Right lobe of liver (tissue), 6 donors: ENCODE data around the gene ELOVL6. TPM values are rescaled to one million over a fixed set of nuclear protein-coding genes. Genes with fewer than 3 reads are reported as not detected.

Experiments used
- ATAC-seq, 4 donors: fragments of 200-7000 bp; cut with Tn5 transposase; one replicate each; pipeline ENCODE4 v1.9.1; 2020; ENCODE audit warnings: mild to moderate bottlenecking in 4 of 4, moderate library complexity in 4 of 4
- DNase-seq, 3 donors: peaks; one replicate each; pipeline ENCODE4 v3.0.0-alpha.2; 2020
- H3K27ac ChIP-seq, 3 donors: fragments of 200-600 bp; one replicate each; pipeline ENCODE4 v1.8.0; 2022
- H3K27me3 ChIP-seq, 2 donors: fragments of 200-600 bp; one replicate each; pipeline ENCODE4 v1.8.0; 2022
- H3K36me3 ChIP-seq, 4 donors: fragments of 200-600 bp; sonication (generic) in 1 of 4; one replicate each; pipeline versions ENCODE4 v1.5.1 to v1.8.0; 2017 to 2022; ENCODE audit warnings: control low read depth in 1 of 4
- H3K4me1 ChIP-seq, 4 donors: fragments of 200-600 bp; sonication (generic) in 1 of 4; one replicate each; pipeline versions ENCODE4 v1.5.1 to v1.8.0; 2017 to 2022; ENCODE audit warnings: control low read depth in 1 of 4
- H3K4me3 ChIP-seq, 3 donors: fragments of 200-600 bp; one replicate each; pipeline ENCODE4 v1.8.0; 2022
- H3K9me3 ChIP-seq, 4 donors: fragments of 200-600 bp; sonication (generic) in 1 of 4; one replicate each; pipeline versions ENCODE4 v1.5.1 to v1.8.0; 2017 to 2022; ENCODE audit warnings: control low read depth in 1 of 4
- POLR2A ChIP-seq: fragments of 450-650 bp; IDR thresholded peaks from one replicate; pipeline ENCODE4 v1.6.1; 2017; ENCODE audit warnings: antibody characterized with exemption, mild to moderate bottlenecking
- WGBS: methylation state at CpG from one replicate; pipeline ENCODE4 v1.1.6; 2018; ENCODE audit warnings: low coverage, low lambda C conversion rate; ENCODE audit not compliant: insufficient coverage; ENCODE audit errors: missing lambda C conversion rate; 5-methylcytosine and 5-hydroxymethylcytosine counted together
- intact Hi-C, 2 donors: fragments of 100-400 bp; cut with DNase I; formaldehyde crosslinking; loops; one replicate each; pipeline versions ENCODE4 v1.11.2 to v1.14.1; 2022
- total RNA-seq, 6 experiments: library from RNA; depleted of rRNA in 2 of 6; stranded (reverse); fragments of >200 nt in 2 of 6; fragmentation: NEBNext Ultra II Directional in 3 of 6; extraction: Animal tissue kit (Norgen Biotek cat#: 25700) in 3 of 6; gene quantifications; one replicate each; pipeline versions ENCODE4 v1.1.0 to v1.2.4, GENCODE V29; 2016 to 2023
- TF ChIP-seq, protein P1 (sequence below), 4 donors: fragments of 200-600 bp in 3 of 4; fragments of 450-650 bp in 1 of 4; IDR thresholded peaks; one replicate each; pipeline versions ENCODE4 v1.5.1 to v1.8.0; 2016 to 2022; ENCODE audit warnings: antibody characterized with exemption in 4 of 4, mild to moderate bottlenecking in 2 of 4
- donor health status: DM: no; HTN: yes; CAD: no.
- donor health status: DM: no; HTN: no; CAD: no.
- donor health status: DM: no; HTN: no; CAD: no.
- donor health status: DM: no; HTN: yes; CAD: no.
- donor health status: DM: no; HTN: yes; CAD: no.

Gene ELOVL6
- total RNA-seq, 6 experiments from 2014 or later: 21.5 to 94.8 (median 31.2) TPM

DNA sequence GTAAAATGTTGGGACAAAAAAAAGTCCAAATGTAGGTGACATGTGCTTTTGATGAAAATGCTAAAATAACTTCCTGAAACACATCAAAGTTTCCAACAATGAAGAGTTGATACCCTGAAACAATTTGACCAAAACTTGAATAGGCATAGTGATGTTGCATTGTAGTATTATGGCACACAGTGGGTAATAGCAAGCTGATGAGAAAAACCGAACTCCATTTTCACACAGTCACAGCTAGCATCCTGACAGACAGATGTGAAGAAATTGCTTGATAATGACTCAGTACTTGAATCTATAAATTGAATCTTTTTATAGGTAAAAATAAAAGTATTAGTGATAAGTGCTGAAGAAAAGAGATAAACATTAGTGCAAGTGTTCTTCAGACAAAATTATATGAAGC, 122.5 kb downstream of the ELOVL6 start:
- WGBS: 88% methylated on average over 1 of the region's 1 CpG
- Histone ChIP-seq H3K27ac (no peak overlapping the region), H3K27me3 (no peaks in the 10 kb centered on the region), H3K4me3 (no peak overlapping the region), H3K36me3 (no peaks in the 10 kb centered on the region), H3K9me3 (no peaks in the 10 kb centered on the region), H3K4me1 (peaks cover 0 to 14% (median 5%) of the 10 kb centered on the region in 4 donors)
- ATAC-seq (no peak), DNase-seq (no peak)
- intact Hi-C loops: no loop called here
- no peak for TF ChIP-seq POLR2A
- TF ChIP-seq, protein P1, sequence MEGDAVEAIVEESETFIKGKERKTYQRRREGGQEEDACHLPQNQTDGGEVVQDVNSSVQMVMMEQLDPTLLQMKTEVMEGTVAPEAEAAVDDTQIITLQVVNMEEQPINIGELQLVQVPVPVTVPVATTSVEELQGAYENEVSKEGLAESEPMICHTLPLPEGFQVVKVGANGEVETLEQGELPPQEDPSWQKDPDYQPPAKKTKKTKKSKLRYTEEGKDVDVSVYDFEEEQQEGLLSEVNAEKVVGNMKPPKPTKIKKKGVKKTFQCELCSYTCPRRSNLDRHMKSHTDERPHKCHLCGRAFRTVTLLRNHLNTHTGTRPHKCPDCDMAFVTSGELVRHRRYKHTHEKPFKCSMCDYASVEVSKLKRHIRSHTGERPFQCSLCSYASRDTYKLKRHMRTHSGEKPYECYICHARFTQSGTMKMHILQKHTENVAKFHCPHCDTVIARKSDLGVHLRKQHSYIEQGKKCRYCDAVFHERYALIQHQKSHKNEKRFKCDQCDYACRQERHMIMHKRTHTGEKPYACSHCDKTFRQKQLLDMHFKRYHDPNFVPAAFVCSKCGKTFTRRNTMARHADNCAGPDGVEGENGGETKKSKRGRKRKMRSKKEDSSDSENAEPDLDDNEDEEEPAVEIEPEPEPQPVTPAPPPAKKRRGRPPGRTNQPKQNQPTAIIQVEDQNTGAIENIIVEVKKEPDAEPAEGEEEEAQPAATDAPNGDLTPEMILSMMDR (IDR thresholded peaks at IDR 0.05): no peak

DNA sequence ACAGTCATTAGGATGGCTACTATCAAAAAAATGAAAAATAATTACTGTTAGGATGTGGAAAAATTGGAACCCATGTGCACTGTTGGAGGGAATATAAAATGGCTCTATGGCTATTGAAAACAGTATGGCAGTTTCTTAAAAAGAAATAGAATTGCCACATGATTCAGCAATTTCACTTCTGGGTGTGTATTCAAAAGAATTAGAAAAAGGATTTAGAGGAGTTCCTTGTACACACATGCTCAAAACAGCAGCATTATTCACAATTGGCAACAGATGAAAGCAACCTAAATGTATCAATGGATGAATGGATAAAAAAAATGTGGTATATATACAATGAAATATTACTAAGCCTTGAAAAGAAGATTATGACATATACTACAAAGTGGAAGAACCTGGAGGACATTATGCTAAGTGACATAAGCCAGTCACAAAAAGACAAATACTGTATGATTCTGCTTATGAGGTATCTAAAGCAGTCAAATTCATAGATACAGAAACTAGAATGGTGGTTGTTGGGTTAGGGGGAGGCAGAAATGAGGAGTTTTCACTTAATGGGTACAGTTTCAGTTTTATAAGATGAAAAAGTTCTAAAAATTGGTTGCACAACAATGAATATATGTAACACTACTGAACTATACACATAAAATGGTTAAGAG, 123.2 kb downstream of the ELOVL6 start:
- H3K27ac ChIP-seq: no peak overlapping the region
- no peaks in the 10 kb centered on the region for H3K36me3 ChIP-seq
- peaks cover 0 to 14% (median 5%) of the 10 kb centered on the region in 4 donors for H3K4me1 ChIP-seq
- H3K9me3 ChIP-seq: no peaks in the 10 kb centered on the region
- intact Hi-C loops: no loop called here
- ATAC-seq (no peak), DNase-seq (no peak)
- H3K4me3 ChIP-seq: no peak overlapping the region
- no peak for TF ChIP-seq POLR2A
- TF ChIP-seq, protein P1 (IDR thresholded peaks at IDR 0.05): no peak
- H3K27me3 ChIP-seq: no peaks in the 10 kb centered on the region

DNA sequence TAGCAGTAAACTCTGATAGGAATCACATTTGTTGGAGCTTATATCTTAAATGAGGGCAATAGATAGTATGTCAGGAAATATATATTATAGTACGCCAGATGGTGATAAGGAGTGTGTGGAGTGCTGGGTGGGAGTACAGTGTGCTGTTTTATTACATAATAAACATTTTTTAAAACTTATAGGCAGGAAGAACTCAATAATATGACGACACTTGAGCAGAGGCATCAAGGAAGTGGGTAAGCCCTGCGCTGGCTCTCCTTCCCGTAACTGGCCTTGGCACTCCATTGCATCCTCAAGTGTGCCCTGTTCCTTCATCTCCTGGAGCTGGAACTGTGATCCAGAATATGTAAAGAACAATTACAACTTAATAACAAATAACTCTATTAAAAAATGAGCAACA, 123.8 kb downstream of the ELOVL6 start:
- H3K4me3 ChIP-seq: no peak overlapping the region
- TF ChIP-seq, protein P1 (IDR thresholded peaks at IDR 0.05): no peak
- no peak for TF ChIP-seq POLR2A
- H3K27ac ChIP-seq: no peak overlapping the region
- no peaks in the 10 kb centered on the region for H3K36me3 ChIP-seq
- intact Hi-C loops: no loop called here
- H3K4me1 ChIP-seq: peaks cover 0 to 14% (median 5%) of the 10 kb centered on the region in 4 donors
- DNase-seq (no peak), ATAC-seq (no peak)
- no peaks in the 10 kb centered on the region for H3K9me3 ChIP-seq
- H3K27me3 ChIP-seq: no peaks in the 10 kb centered on the region
- WGBS: 68% methylated on average over 4 of the region's 4 CpGs

DNA sequence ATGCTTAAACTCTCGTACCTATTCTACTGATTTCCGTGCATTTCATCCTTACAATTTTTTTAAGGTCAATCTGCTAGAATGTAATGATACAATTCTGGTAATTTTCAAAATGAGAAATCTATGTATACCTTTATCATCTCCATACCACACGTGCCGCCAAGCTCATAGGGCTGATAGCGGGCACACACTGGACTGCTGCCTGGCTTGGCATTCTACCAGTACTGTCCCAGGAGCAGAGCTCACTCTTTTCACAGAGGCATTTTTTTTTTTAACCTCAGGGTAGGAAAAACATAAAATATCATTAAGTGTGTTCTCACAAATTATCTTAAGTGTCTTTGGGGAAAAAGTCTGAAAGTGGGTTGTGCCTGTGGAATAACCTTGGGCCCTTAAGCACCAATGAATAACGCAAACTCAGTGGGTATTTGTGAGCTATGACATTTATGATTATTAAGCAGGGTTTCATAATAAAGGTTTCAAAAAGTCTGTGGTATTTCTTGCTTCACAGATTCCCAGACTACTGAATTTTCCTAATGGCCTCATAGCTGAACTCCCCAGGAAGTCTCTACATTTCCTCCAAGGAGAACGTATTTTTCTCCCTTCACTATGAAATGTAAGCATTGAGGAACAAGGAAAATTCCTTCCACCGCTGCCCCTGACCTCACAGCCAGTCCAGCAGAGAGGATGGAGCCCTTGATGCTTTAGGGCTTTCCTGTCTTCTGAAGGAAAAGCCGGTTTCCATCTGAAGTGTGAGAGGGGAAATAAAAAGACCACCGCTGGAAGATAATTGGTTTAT, 125.2 kb downstream of the ELOVL6 start:
- TF ChIP-seq, protein P1 (IDR thresholded peaks at IDR 0.05): no peak
- TF ChIP-seq POLR2A: no peak
- no peaks in the 10 kb centered on the region for H3K36me3 ChIP-seq
- intact Hi-C loops: no loop called here
- H3K27ac ChIP-seq: no peak overlapping the region
- DNase-seq: peak; percentile 49 to 75 (median 72)
- WGBS: 30% methylated on average over 10 of the region's 10 CpGs
- ATAC-seq: peak; percentile 87 to 93 (median 92)
- peaks cover 0 to 14% (median 5%) of the 10 kb centered on the region in 4 donors for H3K4me1 ChIP-seq
- H3K27me3 ChIP-seq: no peaks in the 10 kb centered on the region
- no peak overlapping the region for H3K4me3 ChIP-seq
- H3K9me3 ChIP-seq: no peaks in the 10 kb centered on the region
